ENCODE measurements around the gene ATP6V0A4.

Gene ATP6V0A4

GRCh38 chr7:138701537-138701923 is 96.5 kb downstream of the ATP6V0A4 start:
- H3K9me3 ChIP-seq (ENCODE audit: insufficient read depth, low read length, severe bottlenecking): no peaks in the 10 kb centered on the region
- H3K27ac ChIP-seq (ENCODE audit: low read length): no peak overlapping the region
- H4K20me1 ChIP-seq (ENCODE audit: insufficient read depth, low read length): no peaks in the 10 kb centered on the region
- H2AFZ ChIP-seq (ENCODE audit: low read depth, low read length): no peak overlapping the region
- ATAC-seq (ENCODE audit: insufficient read depth, low read depth) (no peak), DNase-seq (no peak)
- no peak overlapping the region for H3K4me3 ChIP-seq (ENCODE audit: low read depth in 1 of 2, low read length in 2 of 2)
- H3K79me2 ChIP-seq (ENCODE audit: insufficient read depth, low read length): no peaks in the 10 kb centered on the region
- no peaks in the 10 kb centered on the region for H3K36me3 ChIP-seq (ENCODE audit: insufficient read depth, low read length)
- H3K4me2 ChIP-seq (ENCODE audit: insufficient read depth, low read length): no peak overlapping the region
- H3K27me3 ChIP-seq (ENCODE audit: insufficient read depth, low read length, poor library complexity): no peaks in the 10 kb centered on the region
- no peak overlapping the region for H3K9ac ChIP-seq (ENCODE audit: low read depth, low read length)
- H3K4me1 ChIP-seq (ENCODE audit: insufficient read depth, low read length): no peaks in the 10 kb centered on the region
- TF ChIP-seq EZH2 (IDR thresholded peaks at IDR 0.05; ENCODE audit: borderline replicate concordance, low read depth, low read length, severe bottlenecking) (no peak), CTCF (IDR thresholded peaks at IDR 0.05; ENCODE audit: borderline replicate concordance, extremely low read depth, low read length, poor library complexity, severe bottlenecking) (no peak)

DNA sequence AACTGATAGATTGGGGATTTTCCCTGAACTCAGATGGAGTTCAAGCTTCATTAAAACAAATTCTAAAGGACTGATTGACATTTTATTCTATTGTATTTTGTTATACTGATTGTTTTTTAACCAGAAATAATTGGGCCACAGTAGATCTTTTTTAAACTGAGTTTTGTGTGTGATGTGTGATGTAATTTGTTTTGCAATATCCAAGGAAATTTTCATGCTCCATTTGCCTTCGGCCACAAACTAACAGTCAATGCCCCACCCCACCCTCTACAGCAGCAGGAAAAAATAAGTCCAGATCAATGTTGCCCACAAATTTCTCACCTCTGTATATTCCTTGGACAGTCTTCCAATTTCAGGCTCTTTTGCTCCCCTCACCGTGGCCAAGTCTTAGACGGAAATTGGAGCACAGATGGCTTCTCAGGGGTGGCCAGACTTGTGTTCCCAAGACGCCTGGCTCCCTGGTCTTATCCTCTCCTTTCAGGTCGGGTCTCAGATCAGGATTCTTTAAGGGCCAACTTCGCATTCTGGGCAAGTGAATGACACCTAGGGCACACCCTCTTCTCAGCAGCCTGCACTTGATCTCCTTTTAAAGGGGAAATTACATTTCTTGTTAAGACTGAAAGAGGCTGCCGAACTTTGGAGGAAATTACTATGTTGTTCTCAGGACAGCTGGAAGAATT is 97.0 kb downstream of the ATP6V0A4 start, which contains the start of gene SVOPL:
Gene SVOPL, minus strand, starts transcription at position 506 of the 680 bp plus-strand sequence. CDS start 22,317 bp downstream, outside the sequence.
- ATAC-seq (ENCODE audit: insufficient read depth, low read depth) (no peak), DNase-seq (no peak)
- Histone ChIP-seq H3K4me1 (ENCODE audit: insufficient read depth, low read length) (no peaks in the 10 kb centered on the region), H3K27me3 (ENCODE audit: insufficient read depth, low read length, poor library complexity) (no peaks in the 10 kb centered on the region), H3K79me2 (ENCODE audit: insufficient read depth, low read length) (no peaks in the 10 kb centered on the region), H4K20me1 (ENCODE audit: insufficient read depth, low read length) (no peaks in the 10 kb centered on the region), H2AFZ (ENCODE audit: low read depth, low read length) (no peak within 1 kb of the TSS), H3K4me3 (ENCODE audit: low read depth in 1 of 2, low read length in 2 of 2) (no peak within 1 kb of the TSS), H3K27ac (ENCODE audit: low read length) (no peak within 1 kb of the TSS), H3K9me3 (ENCODE audit: insufficient read depth, low read length, severe bottlenecking) (no peaks in the 10 kb centered on the region), H3K36me3 (ENCODE audit: insufficient read depth, low read length) (no peaks in the 10 kb centered on the region), H3K4me2 (ENCODE audit: insufficient read depth, low read length) (no peak within 1 kb of the TSS), H3K9ac (ENCODE audit: low read depth, low read length) (no peak within 1 kb of the TSS)
- TF ChIP-seq CTCF (IDR thresholded peaks at IDR 0.05; ENCODE audit: borderline replicate concordance, extremely low read depth, low read length, poor library complexity, severe bottlenecking) (no peak), EZH2 (IDR thresholded peaks at IDR 0.05; ENCODE audit: borderline replicate concordance, low read depth, low read length, severe bottlenecking) (no peak)

DNA sequence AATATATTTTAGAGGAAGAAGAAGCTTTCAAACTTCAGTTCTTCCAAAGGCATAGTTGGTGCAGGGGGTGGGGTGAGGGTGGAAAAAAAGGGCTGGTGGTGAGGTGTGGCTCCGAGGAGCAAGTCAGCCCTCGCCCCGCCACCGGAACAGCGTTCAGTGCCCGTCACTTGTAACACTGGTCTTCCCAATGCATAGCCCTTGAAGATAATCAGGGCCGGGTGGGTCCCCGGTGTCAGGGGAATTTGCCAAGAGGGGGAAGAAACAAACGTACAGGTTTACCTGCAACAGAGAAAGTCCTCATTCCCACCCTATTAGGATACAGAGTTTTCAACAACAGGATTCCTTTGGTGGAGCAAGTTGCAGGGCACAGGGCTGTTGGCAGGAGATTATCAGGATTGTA is 98.3 kb downstream of the ATP6V0A4 start:
- no peaks in the 10 kb centered on the region for H3K9me3 ChIP-seq (ENCODE audit: insufficient read depth, low read length, severe bottlenecking)
- DNase-seq (no peak), ATAC-seq (ENCODE audit: insufficient read depth, low read depth) (no peak)
- H3K9ac ChIP-seq (ENCODE audit: low read depth, low read length): no peak overlapping the region
- no peaks in the 10 kb centered on the region for H4K20me1 ChIP-seq (ENCODE audit: insufficient read depth, low read length)
- TF ChIP-seq EZH2 (IDR thresholded peaks at IDR 0.05; ENCODE audit: borderline replicate concordance, low read depth, low read length, severe bottlenecking): no peak
- no peak for TF ChIP-seq CTCF (IDR thresholded peaks at IDR 0.05; ENCODE audit: borderline replicate concordance, extremely low read depth, low read length, poor library complexity, severe bottlenecking)
- no peak overlapping the region for H2AFZ ChIP-seq (ENCODE audit: low read depth, low read length)
- no peak overlapping the region for H3K27ac ChIP-seq (ENCODE audit: low read length)
- H3K4me1 ChIP-seq (ENCODE audit: insufficient read depth, low read length): no peaks in the 10 kb centered on the region
- no peak overlapping the region for H3K4me2 ChIP-seq (ENCODE audit: insufficient read depth, low read length)
- H3K36me3 ChIP-seq (ENCODE audit: insufficient read depth, low read length): no peaks in the 10 kb centered on the region
- H3K4me3 ChIP-seq (ENCODE audit: low read depth in 1 of 2, low read length in 2 of 2): no peak overlapping the region
- no peaks in the 10 kb centered on the region for H3K79me2 ChIP-seq (ENCODE audit: insufficient read depth, low read length)
- no peaks in the 10 kb centered on the region for H3K27me3 ChIP-seq (ENCODE audit: insufficient read depth, low read length, poor library complexity)
